CD4-positive, alpha-beta T cell treated with Interleukin-6 for 4 hours (primary cell): ENCODE results near the gene KDM3A.

ENCODE experiments used
- DNase-seq: peaks from one replicate; pipeline ENCODE4 v3.0.0-alpha.2; 2020; ENCODE audit warnings: mixed read lengths

The KDM3A gene

DNA sequence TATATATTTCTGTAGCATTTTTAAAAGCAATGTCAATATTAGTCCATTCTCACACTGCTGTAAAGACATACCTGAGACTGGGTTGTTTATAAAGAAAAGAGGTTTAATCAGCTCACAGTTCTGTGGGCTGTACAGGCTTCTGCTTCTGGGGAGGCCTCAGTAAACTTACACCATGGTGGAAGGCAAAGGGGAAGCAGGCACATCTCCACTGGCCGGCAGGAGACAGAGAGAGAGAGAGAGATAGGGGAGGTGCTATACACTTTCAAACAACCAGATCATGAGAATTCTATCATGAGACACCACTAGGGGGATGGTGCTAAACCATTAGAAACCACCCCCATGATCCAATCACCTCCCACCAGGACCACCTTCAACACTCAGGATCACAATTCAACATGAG, 79.0 kb downstream of the KDM3A start:
- DNase-seq = no peak

DNA sequence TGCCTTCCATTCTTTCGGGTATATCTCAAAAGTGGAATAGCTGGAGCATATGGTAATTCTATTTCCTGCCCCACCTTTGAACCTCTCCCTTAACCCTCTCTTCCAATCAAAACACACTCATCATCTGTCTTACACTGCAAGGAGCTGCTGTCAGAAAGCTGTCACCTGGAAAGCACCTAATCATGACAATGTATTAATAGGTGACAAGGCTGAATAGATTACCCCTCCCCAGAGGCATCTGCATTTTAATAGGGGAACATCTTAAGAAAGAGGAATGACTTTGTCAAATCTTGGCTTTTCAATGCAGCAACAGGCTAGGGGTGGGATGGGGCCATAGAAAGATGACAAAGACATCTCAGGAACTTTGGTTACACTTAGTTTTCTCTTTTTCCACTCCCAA, 80.8 kb downstream of the KDM3A start:
- DNase-seq = no peak

DNA sequence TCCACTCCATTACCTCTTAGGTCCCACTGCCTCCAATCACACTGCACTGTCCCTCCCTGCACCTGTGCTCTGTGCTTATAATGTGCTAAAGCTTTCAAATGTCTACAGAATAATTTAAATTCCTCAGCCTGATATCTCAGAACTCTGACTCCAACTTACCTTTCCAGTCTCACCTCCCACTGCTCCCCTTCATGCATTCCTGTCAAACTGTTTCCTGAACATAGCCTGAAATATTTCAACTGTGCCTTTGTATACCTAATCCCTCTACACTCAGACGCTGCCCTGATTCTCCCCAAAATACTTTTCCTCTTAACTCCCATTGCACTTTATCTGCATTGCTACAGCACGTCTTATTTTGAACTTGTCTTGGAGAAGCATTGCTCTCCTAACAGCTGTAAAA, 81.5 kb downstream of the KDM3A start:
- no peak for DNase-seq

DNA sequence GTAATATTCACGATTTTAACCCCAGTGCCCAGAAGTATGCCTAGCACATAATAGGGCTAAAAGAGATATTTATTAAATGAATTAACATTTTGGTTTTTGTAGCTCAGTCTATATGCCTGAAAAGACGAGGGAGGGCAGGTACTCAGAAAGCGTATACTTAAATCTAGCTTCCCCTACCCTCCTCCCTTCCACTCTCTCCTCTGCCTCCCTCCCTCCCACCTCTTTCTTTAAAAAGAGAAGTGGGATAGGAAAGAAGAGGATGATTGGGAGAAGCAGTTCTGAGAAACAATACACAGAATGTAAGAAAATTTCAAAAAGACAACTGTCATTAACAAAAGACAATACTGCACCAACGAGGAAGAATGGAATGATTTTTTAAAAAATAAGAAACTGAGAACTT, 82.3 kb downstream of the KDM3A start:
- no peak for DNase-seq

DNA sequence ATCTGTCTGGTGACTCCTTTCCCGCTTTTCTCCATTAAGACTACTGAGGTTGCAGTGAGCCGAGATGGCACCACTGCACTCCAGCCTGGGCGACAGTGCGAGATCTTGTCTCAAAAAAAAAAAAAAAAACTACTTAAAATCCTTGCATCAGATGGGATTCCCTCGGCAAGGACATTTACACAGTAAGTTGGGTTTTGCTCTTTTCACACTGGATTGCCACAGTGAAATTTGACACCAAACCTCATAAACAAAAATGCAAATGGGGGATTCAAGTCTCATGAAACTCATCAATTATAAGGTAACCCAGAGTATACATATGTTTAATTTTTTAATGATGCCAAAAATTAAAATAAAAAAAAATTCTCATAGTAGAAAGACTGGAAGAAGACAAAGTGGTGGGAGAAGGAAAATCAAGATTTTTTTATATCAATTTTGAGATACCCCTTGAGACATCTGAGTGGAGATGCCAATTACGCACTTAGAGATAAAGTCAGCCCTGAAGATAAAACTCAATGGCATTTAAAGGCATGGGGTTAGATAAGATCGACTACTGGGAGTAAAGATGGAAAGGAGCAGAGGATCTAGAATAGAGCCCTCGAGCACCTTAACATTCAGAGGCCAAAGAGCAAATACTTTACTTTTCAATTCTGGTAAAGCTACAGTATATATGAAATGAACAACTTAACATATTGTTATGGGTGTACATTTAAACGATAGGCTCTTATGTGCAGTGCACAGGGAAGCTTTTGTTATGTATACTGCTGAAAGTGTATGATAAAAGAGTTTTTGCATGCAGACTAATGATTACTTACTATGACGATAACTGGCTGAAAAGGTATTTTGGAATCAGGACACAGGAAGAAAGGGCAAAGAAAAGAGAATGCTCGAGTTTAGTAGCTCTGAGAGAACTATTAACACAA, 84.5 kb downstream of the KDM3A start:
- DNase-seq = no peak

DNA sequence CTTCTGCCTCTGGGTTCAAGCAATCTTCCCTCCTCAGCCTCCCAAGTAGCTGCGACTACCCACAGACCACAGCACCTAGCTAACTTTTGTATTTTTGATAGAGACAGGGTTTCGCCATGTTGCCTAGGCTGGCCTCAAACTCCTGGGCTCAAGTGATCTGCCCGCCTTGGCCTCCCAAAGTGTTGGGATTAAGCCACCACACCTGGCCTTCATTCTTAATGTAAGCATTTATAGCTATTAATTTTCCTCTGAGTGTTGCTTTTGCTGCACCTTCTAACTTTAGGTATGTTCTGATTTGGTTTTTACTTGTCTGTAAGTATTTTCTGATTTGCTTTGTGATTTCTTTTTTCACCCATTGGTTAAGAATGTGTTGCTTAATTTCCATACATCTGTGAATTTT, 92.4 kb downstream of the KDM3A start:
- DNase-seq = no peak

DNA sequence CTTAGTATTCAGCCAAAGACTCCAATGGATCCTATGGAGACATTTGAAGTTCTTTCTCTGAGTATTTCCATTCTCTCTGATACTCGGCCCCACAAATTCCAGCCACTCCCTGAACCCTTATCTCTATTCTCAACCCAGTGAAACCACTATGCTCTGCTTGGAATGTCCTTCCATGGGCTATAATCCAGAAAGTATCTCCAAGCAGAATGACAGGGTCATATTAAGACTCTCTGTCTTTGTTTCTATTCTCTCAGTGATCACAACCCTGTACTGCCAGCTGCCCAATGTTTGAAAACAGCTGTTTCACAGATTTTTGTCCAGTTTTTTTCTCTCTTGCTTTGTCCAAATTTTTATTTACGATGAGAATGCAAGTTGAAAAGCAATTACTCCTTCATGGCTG, 100.2 kb downstream of the KDM3A start:
- no peak for DNase-seq
